Uterus (tissue), 2 donors: ENCODE results near the gene DPH1.

ENCODE experiments used
- CTCF ChIP-seq, 4 experiments: fragments of 200-600 bp in 2 of 4; fragments of 450-650 bp in 2 of 4; sonication (generic) in 2 of 4; IDR thresholded peaks; one replicate each; pipeline ENCODE4 v1.5.1; 2016 to 2019; ENCODE audit warnings: antibody characterized with exemption in 4 of 4, mild to moderate bottlenecking in 2 of 4, moderate library complexity in 1 of 4
- POLR2A ChIP-seq, 2 donors: fragments of 450-650 bp; IDR thresholded peaks; one replicate each; pipeline ENCODE4 v1.6.1; 2016; ENCODE audit warnings: antibody characterized with exemption in 2 of 2, mild to moderate bottlenecking in 1 of 2, moderate library complexity in 1 of 2

DNA sequence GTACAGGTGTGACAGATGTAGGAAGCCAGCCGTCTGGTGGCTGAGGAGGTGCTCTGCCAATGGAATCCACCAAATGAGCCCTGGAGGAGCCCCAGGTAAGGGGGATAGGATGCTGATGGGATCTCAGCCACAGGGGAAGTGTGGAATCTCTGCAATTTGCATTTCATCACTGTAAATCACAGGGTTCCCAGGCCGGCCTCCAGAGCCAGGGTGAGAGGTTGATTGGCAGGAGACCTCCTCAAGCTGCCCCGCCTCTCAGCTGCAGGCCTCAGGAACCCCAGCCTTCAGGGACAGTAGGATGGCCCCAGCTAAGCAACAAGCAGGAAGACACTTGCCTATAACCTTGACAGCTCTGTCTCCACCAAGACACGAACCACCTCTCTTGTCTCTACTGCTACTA is 44.3 kb upstream of the DPH1 start:
- TF ChIP-seq CTCF (IDR thresholded peaks at IDR 0.05) = no peak
- TF ChIP-seq POLR2A (IDR thresholded peaks at IDR 0.05) = no peak
